IPS DF 4.7 (cell line): ENCODE data around the gene NOL9.
A peak's percentile ranks its signal among the peaks of the same experiment; 100 is the strongest.
"Not testable (repeated sequence)": the region's sequence is repeated elsewhere in the genome, so short reads cannot be mapped to it uniquely, and the experiment has no call there.

Experiments
- DNase-seq: peaks from one replicate; pipeline ENCODE4 v3.0.0-alpha.2; 2013; ENCODE audit warnings: low spot score; ENCODE audit errors: extremely low read depth

The NOL9 gene

GRCh38 chr1:6554031-6554906, at the start of gene NOL9:
Gene NOL9, minus strand, starts transcription at chr1:6554513. Its CDS starts 11 bp downstream, at chr1:6554502.
- DNase-seq, result peak; percentile 75

DNA sequence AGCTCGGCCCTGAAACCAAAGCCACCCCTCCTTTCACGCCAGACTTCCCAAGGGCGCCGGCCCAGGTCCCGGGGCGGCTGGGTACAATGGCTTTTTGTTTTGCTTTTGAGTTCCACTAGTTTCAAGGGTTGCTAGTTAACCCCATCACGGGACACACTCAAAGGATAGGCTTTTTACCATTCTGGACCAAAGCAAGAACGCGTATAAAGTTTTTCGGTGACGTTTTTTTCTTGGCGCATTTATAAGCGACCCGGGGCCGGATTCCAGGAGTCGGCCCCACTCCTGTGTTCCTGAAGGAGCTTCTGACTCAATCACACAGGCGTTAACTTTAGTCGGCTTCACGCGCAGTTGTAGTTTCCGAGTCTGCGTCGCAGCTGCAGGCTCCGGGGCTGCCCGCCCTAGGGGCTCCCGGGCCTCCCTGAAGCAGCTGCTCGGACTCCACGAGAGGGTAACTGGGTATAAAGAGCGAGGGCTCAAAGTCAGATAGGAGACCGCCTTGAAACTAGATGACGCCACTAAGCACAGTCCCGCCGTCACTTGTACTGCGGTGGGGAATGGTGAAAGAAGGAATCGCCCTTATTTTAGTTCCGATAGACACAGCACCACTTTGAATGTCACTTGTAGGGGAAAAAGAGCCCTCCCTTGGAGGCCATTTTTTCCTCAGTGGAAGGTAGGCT, 49.1 kb upstream of the NOL9 start:
- DNase-seq, result no peak

DNA sequence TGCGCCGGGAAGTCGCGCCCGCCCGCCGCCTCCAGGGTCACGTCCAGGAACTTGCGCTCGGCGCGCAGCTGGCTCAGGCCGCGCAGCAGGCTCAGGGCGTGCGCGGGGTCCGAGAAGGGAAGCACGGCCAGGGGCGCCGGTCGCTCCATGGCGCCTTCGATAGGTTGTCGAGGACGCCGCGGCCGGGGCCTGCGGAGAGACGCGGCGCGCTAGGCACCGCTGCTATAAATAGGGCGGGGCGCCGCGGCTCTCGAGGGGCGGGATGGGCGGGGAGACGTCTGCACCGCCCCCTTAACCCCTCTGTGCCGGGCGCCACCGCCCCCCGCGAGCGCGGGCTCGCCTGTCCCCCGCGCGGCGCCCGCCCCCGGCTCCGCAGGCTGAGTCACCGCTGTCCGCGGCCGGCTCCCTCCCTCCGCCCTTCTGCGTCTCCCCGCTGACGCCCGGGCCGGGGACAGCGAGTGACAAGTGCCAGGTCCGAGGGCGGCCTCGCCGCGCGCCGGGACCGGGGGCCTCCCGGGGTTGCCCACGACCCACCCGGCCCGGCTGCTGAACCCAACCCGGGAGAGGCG, 48.4 kb upstream of the NOL9 start, which contains the start of gene KLHL21:
TSS of gene KLHL21 (minus strand) at position 201 of the 569 bp plus-strand sequence. CDS start at position 149, 52 bp downstream.
- no peak for DNase-seq

- DNase-seq, result no peak
Measured at GRCh38 chr1:6601923-6602668, 47.8 kb upstream of the NOL9 start.

- DNase-seq, result no peak
Measured at GRCh38 chr1:6601049-6601922, 47.0 kb upstream of the NOL9 start.

- no peak for DNase-seq
Measured at GRCh38 chr1:6600410-6601048, 46.2 kb upstream of the NOL9 start.

DNA sequence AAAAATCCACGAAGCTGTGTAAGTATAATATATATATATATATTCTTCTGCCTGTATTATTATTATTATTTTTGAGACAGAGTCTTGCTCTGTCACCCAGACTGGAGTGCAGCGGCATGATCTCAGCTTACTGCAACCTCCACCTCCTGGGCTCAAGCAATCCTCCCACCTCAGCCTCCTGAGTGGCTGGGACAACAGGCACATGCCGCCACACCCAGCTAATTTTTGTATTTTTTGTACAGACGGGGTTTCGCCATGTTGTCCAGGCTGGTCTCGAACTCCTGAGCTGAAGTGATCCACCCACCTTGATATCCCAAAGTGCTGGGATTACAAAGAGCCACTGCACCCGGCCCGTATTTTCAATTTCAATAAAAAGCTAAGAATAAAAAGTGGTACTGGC, 45.7 kb upstream of the NOL9 start:
- not testable (repeated sequence) for DNase-seq

GRCh38 chr1:6599141-6599975, 45.0 kb upstream of the NOL9 start:
- no peak for DNase-seq

DNA sequence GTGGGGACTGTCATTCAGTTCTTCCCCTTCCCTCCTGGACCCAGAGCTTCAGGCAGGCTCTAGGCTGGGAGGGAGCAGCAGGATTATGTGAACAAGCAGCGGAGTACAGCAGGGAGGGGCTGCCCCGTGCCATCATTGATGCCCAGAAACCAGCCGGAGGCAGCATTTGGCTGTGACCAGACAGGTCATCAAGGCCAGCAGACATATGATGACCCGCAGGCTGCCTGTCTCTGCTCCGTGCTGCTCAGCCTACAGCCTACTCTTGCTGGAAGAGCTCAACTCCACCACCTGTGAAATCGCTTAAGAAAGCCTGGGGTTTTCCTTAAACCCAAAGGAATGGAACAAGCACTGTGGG, 43.4 kb upstream of the NOL9 start:
- no peak for DNase-seq

- no peak for DNase-seq
Measured at GRCh38 chr1:6596886-6597776, 42.8 kb upstream of the NOL9 start.

- DNase-seq, result no peak
Measured at GRCh38 chr1:6596351-6596750, 42.0 kb upstream of the NOL9 start.

DNA sequence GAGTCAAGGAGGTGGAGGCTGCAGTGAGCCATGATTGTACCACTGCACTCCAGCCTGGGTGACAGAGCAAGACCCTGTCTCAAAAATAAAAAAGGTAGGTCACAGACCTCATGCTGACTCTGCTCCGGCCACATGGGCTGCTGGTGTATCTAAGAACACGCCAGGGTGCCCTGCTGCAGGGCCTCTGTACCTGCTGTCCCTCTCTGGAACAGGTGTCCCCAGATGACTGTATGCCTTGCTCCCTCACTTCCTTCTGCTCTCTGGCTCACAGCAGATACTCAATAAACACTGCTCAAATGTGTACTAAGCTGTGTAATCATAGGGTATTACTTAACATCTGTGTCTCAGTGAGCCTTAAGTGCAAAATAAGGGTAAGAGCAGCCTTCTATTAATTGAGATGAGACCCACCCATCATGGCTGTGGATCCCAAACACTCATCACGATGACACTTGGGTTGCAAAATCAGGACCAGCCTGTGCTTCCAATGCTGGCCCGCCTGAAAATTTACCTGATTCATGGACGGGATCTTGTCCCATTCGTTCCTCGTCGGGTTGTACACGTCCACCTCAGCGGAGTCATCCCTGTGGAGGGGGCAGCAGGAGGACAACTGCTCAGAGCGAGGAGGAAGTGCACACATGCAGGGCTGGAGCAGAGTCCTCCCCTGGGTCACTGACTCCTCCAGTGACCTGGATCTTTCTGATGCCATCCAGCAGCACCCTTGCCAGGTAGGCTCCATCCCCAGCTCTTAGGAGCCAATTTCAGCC, 40.8 kb upstream of the NOL9 start:
- DNase-seq, result no peak

DNA sequence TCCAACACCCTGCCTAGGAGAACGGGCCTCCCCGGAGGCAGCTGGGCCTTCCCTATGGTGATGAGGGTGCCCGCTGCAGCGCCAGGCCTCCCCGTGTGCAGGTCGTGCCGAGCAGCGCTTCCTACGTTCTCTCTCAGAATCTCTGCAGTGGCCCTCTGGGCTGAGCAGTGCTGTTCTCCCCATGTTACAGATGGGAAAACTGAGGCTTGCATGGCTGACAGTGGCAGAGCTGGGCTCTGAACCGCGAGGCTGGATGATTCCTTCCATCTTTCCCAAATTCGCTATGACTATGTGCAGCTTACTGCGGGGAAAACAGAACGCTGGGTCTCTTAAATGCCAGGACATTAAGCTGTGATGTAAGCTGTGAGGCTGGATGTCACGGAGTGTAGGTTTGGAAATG, 39.5 kb upstream of the NOL9 start:
- no peak for DNase-seq

GRCh38 chr1:6592865-6593593, 38.7 kb upstream of the NOL9 start:
- no peak for DNase-seq

DNA sequence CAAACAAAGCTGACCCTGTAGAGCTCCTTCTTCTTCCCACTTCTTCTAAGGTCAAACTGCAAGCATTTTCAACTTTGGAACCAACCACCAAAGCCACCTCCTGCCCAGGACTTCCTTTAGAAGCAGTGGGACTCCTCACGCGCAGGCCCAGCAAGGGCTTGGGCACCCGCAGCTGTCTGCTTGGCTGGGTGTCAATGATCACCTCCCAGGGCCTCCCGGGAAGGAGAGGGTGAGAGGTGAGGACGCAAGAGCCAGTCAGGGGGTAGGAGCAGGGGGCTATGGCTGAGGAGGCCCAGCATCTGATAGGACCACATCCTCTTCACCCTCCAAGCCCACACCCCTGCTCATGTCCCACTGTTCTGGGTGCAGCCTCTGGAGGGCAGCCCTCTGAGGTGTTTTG, 38.1 kb upstream of the NOL9 start:
- DNase-seq, result no peak

DNA sequence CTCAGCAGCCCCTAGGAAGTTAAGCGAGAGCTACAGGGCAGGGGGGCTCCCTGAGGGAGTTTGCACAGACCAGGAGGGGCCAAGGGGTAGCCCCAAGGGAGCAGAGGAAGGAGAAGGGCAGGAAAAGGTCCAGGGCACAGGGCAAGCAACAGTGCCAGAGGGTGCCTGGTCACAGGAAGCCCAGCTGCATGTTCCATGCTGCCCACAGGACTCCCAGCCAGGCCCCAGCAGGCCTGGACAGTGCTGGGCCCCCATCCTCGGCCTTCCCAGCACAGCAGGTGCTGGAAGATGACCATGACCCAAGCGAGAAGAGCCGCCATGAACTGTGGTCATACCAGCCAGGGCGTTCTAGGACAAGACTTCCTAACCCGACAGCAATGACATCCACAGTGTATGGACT, 37.3 kb upstream of the NOL9 start:
- no peak for DNase-seq

- no peak for DNase-seq
Measured at GRCh38 chr1:6591222-6591621, 36.9 kb upstream of the NOL9 start.
